Thymus (tissue), 11 donors: ENCODE data around the gene CRYBA4. TPM values are rescaled to one million over a fixed set of nuclear protein-coding genes. Genes with fewer than 3 reads are reported as not detected.
A peak's percentile ranks its signal among the peaks of the same experiment; 100 is the strongest.

Experiments
- DNase-seq, 9 donors: peaks; one replicate each; pipeline ENCODE4 v3.0.0-alpha.2; 2013; ENCODE audit warnings: low spot score in 9 of 9, low read depth in 6 of 9, missing footprints in 1 of 9
- H3K27ac ChIP-seq, 2 donors: one replicate each; pipeline ENCODE4 v1.5.1; 2013; ENCODE audit warnings: control low read depth in 1 of 2, low read depth in 1 of 2, low read length in 1 of 2, mild to moderate bottlenecking in 1 of 2, moderate library complexity in 1 of 2
- H3K27me3 ChIP-seq, 2 donors: one replicate each; pipeline ENCODE4 v1.5.1; 2013; ENCODE audit warnings: low read length in 1 of 2; ENCODE audit not compliant: control insufficient read depth in 2 of 2, insufficient read depth in 1 of 2
- H3K36me3 ChIP-seq, 2 donors: one replicate each; pipeline ENCODE4 v1.5.1; 2013; ENCODE audit warnings: low read length in 1 of 2, mild to moderate bottlenecking in 1 of 2, moderate library complexity in 1 of 2; ENCODE audit not compliant: control insufficient read depth in 2 of 2, insufficient read depth in 2 of 2
- H3K4me1 ChIP-seq, 2 donors: one replicate each; pipeline ENCODE4 v1.5.1; 2013; ENCODE audit warnings: low read length in 2 of 2; ENCODE audit not compliant: control insufficient read depth in 2 of 2, insufficient read depth in 2 of 2
- H3K4me3 ChIP-seq, 2 donors: one replicate each; pipeline ENCODE4 v1.5.1; 2013; ENCODE audit warnings: low read length in 2 of 2, control low read depth in 1 of 2, mild to moderate bottlenecking in 1 of 2
- H3K9me3 ChIP-seq, 2 donors: one replicate each; pipeline ENCODE4 v1.5.1; 2013; ENCODE audit warnings: low read length in 1 of 2, mild to moderate bottlenecking in 1 of 2; ENCODE audit not compliant: control insufficient read depth in 2 of 2, insufficient read depth in 1 of 2
- WGBS: extraction: QIAGEN DNeasy Blood & Tissue Kit; methylation state at CpG from one replicate; pipeline ENCODE4 v1.1.7; 2013; 5-methylcytosine and 5-hydroxymethylcytosine counted together
- polyA plus RNA-seq: library from polyadenylated mRNA; stranded (reverse); fragments of 200-250 nt; gene quantifications from one replicate; pipeline ENCODE4 v1.2.3, GENCODE V29; 2013
- total RNA-seq: library from RNA; stranded (reverse); fragments of 120-200 nt; gene quantifications from one replicate; pipeline ENCODE4 v1.2.4, GENCODE V29; 2013
- donor health status: healthy.

CRYBA4 gene
- total and polyA plus RNA-seq, 2 donors = 0.47 to 1.6 TPM

DNA sequence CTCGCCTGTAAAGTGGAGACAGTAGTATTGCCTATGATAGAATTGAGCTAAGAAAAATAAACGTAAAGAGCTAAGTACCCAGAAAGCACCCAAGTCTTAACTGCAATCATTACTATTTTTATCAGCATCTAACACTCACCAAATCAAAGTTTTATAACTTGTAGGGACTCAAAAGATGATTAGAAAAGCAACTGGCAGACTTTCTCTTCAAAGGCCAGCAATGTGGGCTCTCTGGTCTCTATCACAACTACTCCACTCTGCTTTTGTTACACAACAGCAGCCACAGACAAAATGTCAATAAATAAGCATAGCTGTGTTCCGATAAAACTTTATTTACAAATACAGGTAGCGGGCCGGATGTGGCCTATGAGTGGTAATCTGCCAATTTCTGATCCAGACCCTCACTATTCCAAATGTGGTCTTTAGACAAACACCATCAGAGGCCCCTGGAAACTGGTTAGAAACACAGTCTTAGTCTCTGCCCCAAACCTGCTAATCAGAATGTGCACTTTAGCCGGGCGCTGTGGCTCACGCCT lies 40.1 kb upstream of the CRYBA4 start:
- DNase-seq = no peak
- Histone ChIP-seq H3K4me1 (peaks cover 14 to 46% of the 10 kb centered on the region in 2 donors), H3K36me3 (peaks cover 4 to 9% of the 10 kb centered on the region in 2 donors), H3K4me3 (no peak overlapping the region), H3K27ac (no peak overlapping the region), H3K9me3 (no peaks in the 10 kb centered on the region), H3K27me3 (no peaks in the 10 kb centered on the region)
- WGBS = 98% methylated on average over 8 of the region's 8 CpGs

DNA sequence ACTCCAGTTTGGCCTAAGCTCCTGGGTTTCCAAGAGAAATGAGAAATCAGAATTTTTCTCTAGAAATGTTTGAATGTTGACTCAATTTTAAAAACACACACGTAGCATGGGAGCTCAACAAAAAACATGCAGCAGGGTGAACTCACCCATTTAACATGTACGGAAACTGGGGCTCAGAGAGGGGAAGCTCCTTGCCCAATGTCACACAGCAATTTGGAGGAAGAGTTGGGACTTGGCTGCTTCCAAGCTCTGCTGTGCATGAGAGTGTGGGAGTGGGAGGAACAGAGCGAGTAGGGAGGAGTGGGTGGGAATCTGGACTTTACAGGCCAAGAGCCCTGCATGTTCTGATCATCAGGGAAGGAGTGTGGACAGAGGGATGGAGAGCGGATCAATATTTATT lies 37.8 kb upstream of the CRYBA4 start:
- peaks cover 0 to 9% of the 10 kb centered on the region in 2 donors for H3K36me3 ChIP-seq
- no peak overlapping the region for H3K27ac ChIP-seq
- no peak for DNase-seq
- H3K9me3 ChIP-seq = no peaks in the 10 kb centered on the region
- H3K27me3 ChIP-seq = no peaks in the 10 kb centered on the region
- 89% methylated on average over 4 of the region's 4 CpGs for WGBS
- no peak overlapping the region for H3K4me3 ChIP-seq
- peaks cover 15 to 44% of the 10 kb centered on the region in 2 donors for H3K4me1 ChIP-seq

DNA sequence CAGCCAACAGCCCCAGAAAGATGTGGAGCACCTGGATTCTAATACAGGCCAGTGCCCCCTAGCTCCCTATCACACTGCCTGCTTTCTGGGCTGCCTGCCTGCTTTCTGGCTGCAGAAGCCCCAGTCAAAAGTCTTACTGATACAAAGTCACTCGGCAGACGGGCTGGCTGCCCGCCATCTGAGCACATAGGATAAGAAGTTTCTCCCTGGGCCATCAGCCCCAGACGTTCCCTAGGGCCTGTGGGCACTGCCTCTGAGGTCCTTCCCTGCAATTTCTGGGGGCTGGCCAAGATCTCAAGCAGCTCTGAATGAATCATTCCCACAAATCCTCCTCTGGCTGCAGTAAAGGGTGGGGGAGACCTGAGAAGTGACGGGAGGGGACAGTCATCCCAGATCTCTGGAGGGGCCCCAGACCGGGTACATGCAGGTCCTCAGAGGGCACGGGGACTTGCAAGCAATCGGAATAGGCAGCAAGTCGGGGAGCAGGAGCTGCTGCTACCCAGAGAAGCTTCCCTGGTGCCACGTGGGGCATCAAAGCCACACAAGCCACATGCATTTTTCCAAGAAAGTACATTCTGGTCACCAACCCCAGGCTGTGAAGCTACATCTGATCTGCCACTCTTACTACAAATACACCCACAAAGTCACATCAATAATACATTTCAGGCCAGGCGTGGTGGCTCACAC lies 36.5 kb upstream of the CRYBA4 start:
- Histone ChIP-seq H3K4me1 (peaks cover 4 to 37% of the 10 kb centered on the region in 2 donors), H3K4me3 (no peak overlapping the region), H3K9me3 (no peaks in the 10 kb centered on the region), H3K36me3 (peaks cover 0 to 9% of the 10 kb centered on the region in 2 donors), H3K27ac (no peak overlapping the region), H3K27me3 (no peaks in the 10 kb centered on the region)
- 66% methylated on average over 11 of the region's 11 CpGs for WGBS
- DNase-seq = no peak

DNA sequence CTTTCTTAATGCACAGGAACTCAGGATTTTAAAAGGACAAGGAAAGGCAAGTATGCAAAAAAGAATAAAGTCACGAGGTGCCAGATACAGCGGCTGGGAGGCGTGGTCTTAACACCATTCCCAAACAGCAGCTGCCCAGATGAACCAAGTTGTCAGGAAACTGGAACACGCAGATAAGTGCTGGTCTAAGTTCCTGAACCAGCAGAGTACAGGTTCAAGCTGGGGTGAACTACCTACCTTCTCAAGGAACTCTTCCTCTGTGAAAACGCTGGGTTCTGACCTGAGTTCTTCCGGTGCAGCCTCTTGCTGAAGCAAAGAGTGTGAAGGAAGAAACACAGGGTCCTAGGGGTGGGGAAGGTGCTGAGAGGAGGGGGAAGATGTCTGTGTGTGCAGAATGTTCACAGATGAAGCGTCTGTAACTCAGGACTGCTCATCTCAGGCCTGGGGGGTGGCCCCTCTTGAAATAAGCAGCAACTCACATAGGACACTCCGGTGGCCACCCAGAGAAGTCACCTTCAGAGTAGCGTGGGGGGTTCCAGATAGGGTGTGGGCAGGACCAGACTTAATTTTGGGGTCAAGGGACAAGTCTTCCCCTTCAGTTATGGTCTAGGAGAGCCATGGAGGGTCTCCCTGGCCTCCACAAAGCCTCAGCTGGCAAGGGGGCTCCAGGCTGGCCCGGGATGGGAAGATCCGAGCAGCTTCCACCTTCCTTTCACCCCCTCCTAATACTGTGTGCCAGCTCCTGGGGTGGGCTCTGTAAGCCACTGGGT lies 35.0 kb upstream of the CRYBA4 start:
- 51% methylated on average over 11 of the region's 11 CpGs for WGBS
- H3K4me3 ChIP-seq = no peak overlapping the region
- H3K36me3 ChIP-seq = peaks cover 0 to 3% of the 10 kb centered on the region in 2 donors
- peaks cover 2 to 32% of the 10 kb centered on the region in 2 donors for H3K4me1 ChIP-seq
- peak in 4 of 9 donors; percentile 41 to 78 (median 54) for DNase-seq
- H3K27ac ChIP-seq = peak overlapping the region; percentile 53 to 69
- no peaks in the 10 kb centered on the region for H3K27me3 ChIP-seq
- no peaks in the 10 kb centered on the region for H3K9me3 ChIP-seq

DNA sequence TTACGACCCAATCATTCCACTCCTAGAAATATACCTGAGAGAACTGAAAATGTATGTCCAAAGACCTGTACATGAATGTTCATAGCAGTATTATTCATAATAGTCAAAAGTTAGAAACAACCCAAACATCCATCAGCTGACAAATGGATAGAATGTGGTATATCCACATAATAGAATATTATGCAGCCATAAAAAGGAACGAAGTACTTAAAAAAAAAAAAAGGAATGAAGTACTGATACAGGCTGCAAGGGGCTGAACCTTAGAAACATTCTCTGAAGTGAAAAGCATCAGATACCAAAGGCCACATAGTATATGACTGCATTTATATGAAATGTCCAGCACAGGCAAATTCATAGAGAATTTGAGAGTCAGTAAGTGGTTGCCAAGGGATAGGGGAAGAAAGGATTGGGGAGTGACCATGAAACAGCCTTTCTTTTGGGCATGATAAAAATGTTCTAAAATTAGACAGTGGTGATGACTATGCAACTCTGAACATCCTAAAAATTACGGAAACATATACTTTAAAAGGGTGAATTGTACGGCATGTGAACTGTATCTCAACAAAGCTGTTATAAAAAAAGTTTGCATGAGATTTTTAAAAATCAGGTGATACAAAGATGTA lies 33.7 kb upstream of the CRYBA4 start:
- peaks cover 6 to 42% of the 10 kb centered on the region in 2 donors for H3K4me1 ChIP-seq
- no peaks in the 10 kb centered on the region for H3K9me3 ChIP-seq
- no peaks in the 10 kb centered on the region for H3K36me3 ChIP-seq
- peak overlapping the region in 1 of 2 donors; percentile 11 for H3K27ac ChIP-seq
- H3K4me3 ChIP-seq = no peak overlapping the region
- WGBS = 81% methylated on average over 4 of the region's 4 CpGs
- no peaks in the 10 kb centered on the region for H3K27me3 ChIP-seq
- no peak for DNase-seq

- WGBS = 44% methylated on average over 14 of the region's 14 CpGs
- Histone ChIP-seq H3K4me1 (peaks cover 6 to 42% of the 10 kb centered on the region in 2 donors), H3K4me3 (peak overlapping the region; percentile 56 to 93), H3K27me3 (no peaks in the 10 kb centered on the region), H3K9me3 (no peaks in the 10 kb centered on the region), H3K36me3 (no peaks in the 10 kb centered on the region), H3K27ac (no peak overlapping the region)
- DNase-seq = no peak
These were observed 32.9 kb upstream of the CRYBA4 start for GRCh38 chr22:26588729-26589366.

DNA sequence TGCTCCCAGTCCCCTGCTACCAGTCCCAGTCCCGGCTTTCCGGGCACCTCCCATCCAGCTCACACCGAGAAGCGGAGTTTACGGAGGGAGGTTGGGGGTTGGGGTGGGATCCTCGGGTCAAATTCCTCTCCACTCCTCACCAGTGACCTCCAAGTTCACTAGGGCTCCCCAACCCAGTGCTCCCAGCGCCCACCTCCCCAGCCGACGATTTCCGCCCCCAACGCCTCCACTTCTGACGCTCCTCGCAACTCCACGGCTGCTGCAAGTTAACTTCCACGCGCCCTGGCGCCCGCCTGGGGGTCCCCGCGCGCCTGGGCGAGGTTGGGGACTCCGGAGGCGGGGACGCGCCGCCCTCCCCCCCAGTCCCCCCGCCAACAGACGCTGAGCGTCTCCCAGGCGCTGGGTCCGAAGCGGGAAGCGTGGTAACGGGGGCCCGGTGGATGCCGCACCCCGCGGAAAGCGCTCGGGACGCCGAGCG lies 32.4 kb upstream of the CRYBA4 start:
- H3K4me1 ChIP-seq = peaks cover 6 to 42% of the 10 kb centered on the region in 2 donors
- H3K36me3 ChIP-seq = no peaks in the 10 kb centered on the region
- under 1% methylated on average over 44 of the region's 44 CpGs for WGBS
- peak in 3 of 9 donors; percentile 23 to 57 (median 37) for DNase-seq
- peak overlapping the region in 1 of 2 donors; percentile 84 for H3K27ac ChIP-seq
- peak overlapping the region; percentile 56 to 93 for H3K4me3 ChIP-seq
- H3K27me3 ChIP-seq = no peaks in the 10 kb centered on the region
- no peaks in the 10 kb centered on the region for H3K9me3 ChIP-seq

DNA sequence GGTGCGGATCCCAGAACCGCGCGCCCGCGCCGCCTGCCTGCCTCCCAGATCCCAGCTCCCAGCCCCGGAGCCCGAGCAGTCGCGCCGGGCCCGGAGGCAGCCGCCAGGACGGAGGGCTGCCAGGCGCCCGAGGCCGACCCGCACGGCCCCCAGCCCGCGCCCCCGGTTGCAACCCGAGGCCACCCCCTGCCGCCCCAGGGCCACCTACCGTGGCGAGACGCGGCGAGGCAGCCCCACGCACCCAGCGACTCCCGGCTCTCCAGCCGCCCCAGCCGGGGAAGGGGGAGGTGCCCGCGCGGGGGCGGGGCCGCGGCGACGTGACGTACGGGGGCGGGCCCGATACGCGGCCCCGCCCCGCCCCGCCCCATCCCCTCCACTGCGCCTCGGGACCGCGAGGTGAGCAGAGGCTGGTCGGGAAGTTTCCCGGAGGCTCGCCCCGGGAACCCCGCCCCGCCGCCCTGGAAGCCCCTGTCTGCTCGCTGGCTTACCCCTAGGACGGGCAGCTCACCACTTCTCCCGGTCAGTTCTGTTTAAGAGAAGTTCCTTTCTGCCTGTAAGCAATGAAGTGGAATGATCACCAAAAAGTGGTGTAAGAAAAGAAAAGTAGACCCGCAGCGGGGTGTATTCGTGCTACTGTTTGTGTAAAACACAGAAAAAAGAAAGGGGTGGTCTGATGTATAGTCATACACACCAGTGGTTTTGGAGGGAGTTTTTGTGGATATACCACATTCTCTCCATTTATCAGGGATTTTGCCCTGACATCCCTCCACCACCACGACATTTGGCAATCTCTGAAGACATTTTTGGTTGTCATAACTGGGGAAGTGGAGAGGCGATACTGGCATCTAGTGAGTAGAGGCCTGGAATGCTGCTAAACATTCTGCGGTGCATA lies 31.7 kb upstream of the CRYBA4 start, which contains the start of gene TPST2:
Gene TPST2, minus strand, starts transcription at position 288 of the 892 bp plus-strand sequence. CDS start 48,502 bp downstream, outside the sequence.
- Histone ChIP-seq H3K27ac (peak within 1 kb of the TSS; percentile 36 to 84), H3K4me1 (peaks cover 6 to 39% of the 10 kb centered on the region in 2 donors), H3K27me3 (no peaks in the 10 kb centered on the region), H3K4me3 (peak within 1 kb of the TSS; percentile 63 to 93), H3K36me3 (no peaks in the 10 kb centered on the region), H3K9me3 (no peaks in the 10 kb centered on the region)
- 2% methylated on average over 72 of the region's 72 CpGs for WGBS
- DNase-seq = peak in 7 of 9 donors; percentile 56 to 89 (median 78)
